ENCODE results near the gene EIF4B. TPM values are rescaled to one million over a fixed set of nuclear protein-coding genes. Genes with fewer than 3 reads are reported as not detected.
A peak's percentile ranks its signal among the peaks of the same experiment; 100 is the strongest.
"Not testable (repeated sequence)": the region's sequence is repeated elsewhere in the genome, so short reads cannot be mapped to it uniquely, and the experiment has no call there.

The EIF4B gene
- total RNA-seq, 2 experiments from 2014 or later: 686 to 718 TPM

GRCh38 chr12:52976574-52977071, 29.6 kb upstream of the EIF4B start:
- H3K36me3 Mint-ChIP-seq: no peaks in the 10 kb centered on the region
- ChIA-PET POLR2A (no interaction called here), CTCF (interaction anchor here (12.6 kb wide), 1 partner anchor 93 kb away, joined by 557 read pairs; no protein-coding TSS in a partner anchor)
- DNase-seq: no peak
- no peak overlapping the region for H3K4me3 Mint-ChIP-seq
- no peaks in the 10 kb centered on the region for H3K9me3 Mint-ChIP-seq
- peaks cover 33% of the 10 kb centered on the region for H3K27me3 Mint-ChIP-seq
- intact Hi-C loops (cut with micrococcal nuclease): no loop called here
- H3K27ac Mint-ChIP-seq: no peak overlapping the region
- H3K4me1 Mint-ChIP-seq (ENCODE audit: low read depth): no peaks in the 10 kb centered on the region

GRCh38 chr12:52977170-52977569, 29.1 kb upstream of the EIF4B start:
- intact Hi-C loops (cut with micrococcal nuclease): no loop called here

DNA sequence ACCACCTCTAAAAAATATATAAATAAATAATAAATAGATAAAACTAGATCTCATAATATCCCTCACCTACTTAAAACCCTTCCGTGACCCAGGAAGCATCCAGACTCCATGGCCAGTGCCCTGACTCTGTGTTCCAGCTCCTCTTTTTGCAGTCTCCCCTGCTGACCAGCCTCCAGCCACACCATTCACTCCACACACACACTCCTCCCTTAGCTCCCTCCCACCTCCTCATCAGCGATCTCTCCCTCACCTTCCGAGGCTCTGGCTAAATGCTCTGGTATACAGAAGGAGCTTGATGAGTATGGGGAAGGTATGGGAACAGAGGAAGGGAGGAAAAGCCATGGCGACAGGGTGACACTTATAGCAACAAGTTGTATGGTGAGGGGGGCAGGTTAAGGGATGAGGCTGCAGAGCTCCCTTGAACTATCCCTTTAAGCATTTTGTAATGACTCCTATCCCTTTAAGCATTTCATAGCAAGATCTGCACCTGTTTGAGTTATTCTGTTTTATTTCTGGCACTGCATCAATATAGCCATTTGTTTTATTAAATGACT, 26.1 kb upstream of the EIF4B start:
- no peak for DNase-seq
- Mint-ChIP-seq H3K36me3 (no peaks in the 10 kb centered on the region), H3K27ac (no peak overlapping the region), H3K27me3 (peaks cover 34% of the 10 kb centered on the region), H3K9me3 (no peaks in the 10 kb centered on the region), H3K4me3 (no peak overlapping the region), H3K4me1 (ENCODE audit: low read depth) (no peaks in the 10 kb centered on the region)
- ChIA-PET CTCF (interaction anchor here (0.7 to 12.6 kb wide), 34 partner anchors 8 to 669 kb away, joined by 3 to 557 read pairs (median 5); partner anchors contain the start of gene EIF4B), POLR2A (no interaction called here)
- intact Hi-C loops (cut with micrococcal nuclease): loop anchor here (5.0 to 10.0 kb wide), 3 partner anchors 398 to 828 kb away; no protein-coding TSS in a partner anchor

More at GRCh38 chr12:52977170-52977569, 29.1 kb upstream of the EIF4B start:
- peaks cover 33% of the 10 kb centered on the region for H3K27me3 Mint-ChIP-seq
- H3K4me3 Mint-ChIP-seq: no peak overlapping the region
- POLR2A ChIA-PET: interaction anchor here (0.6 kb wide), 1 partner anchor 28 kb away, joined by 3 read pairs; no protein-coding TSS in a partner anchor
- no peak for DNase-seq
- H3K36me3 Mint-ChIP-seq: no peaks in the 10 kb centered on the region
- H3K9me3 Mint-ChIP-seq: no peaks in the 10 kb centered on the region
- no peaks in the 10 kb centered on the region for H3K4me1 Mint-ChIP-seq (ENCODE audit: low read depth)
- H3K27ac Mint-ChIP-seq: no peak overlapping the region
- CTCF ChIA-PET: interaction anchor here (1.3 to 12.6 kb wide), 2 partner anchors 94 to 106 kb away, joined by 3 to 557 read pairs; no protein-coding TSS in a partner anchor

GRCh38 chr12:52980650-52981423, 25.4 kb upstream of the EIF4B start:
- H3K9me3 Mint-ChIP-seq: no peaks in the 10 kb centered on the region
- H3K4me1 Mint-ChIP-seq (ENCODE audit: low read depth): no peaks in the 10 kb centered on the region
- ChIA-PET POLR2A (no interaction called here), CTCF (interaction anchor here (0.6 to 12.6 kb wide), 39 partner anchors 10 to 826 kb away, joined by 3 to 557 read pairs (median 4); partner anchors contain the start of gene EIF4B)
- intact Hi-C loops (cut with micrococcal nuclease): loop anchor here (1.0 to 10.0 kb wide), 4 partner anchors 96 to 829 kb away; no protein-coding TSS in a partner anchor
- H3K4me3 Mint-ChIP-seq: no peak overlapping the region
- DNase-seq: peak; percentile 89
- H3K36me3 Mint-ChIP-seq: no peaks in the 10 kb centered on the region
- peak overlapping the region; percentile 9 for H3K27ac Mint-ChIP-seq
- peaks cover 34% of the 10 kb centered on the region for H3K27me3 Mint-ChIP-seq

- no peak for DNase-seq
- Mint-ChIP-seq H3K36me3 (no peaks in the 10 kb centered on the region), H3K27me3 (peaks cover 16% of the 10 kb centered on the region), H3K9me3 (no peaks in the 10 kb centered on the region), H3K4me3 (no peak overlapping the region), H3K4me1 (ENCODE audit: low read depth) (no peaks in the 10 kb centered on the region), H3K27ac (no peak overlapping the region)
- POLR2A ChIA-PET: no interaction called here
- CTCF ChIA-PET: interaction anchor here (1.3 to 12.6 kb wide), 2 partner anchors 100 to 114 kb away, joined by 3 to 557 read pairs; no protein-coding TSS in a partner anchor
- intact Hi-C loops (cut with micrococcal nuclease): loop anchor here (5.0 to 10.0 kb wide), 3 partner anchors 402 to 832 kb away; no protein-coding TSS in a partner anchor
These were observed 22.1 kb upstream of the EIF4B start for GRCh38 chr12:52984136-52984535.

DNA sequence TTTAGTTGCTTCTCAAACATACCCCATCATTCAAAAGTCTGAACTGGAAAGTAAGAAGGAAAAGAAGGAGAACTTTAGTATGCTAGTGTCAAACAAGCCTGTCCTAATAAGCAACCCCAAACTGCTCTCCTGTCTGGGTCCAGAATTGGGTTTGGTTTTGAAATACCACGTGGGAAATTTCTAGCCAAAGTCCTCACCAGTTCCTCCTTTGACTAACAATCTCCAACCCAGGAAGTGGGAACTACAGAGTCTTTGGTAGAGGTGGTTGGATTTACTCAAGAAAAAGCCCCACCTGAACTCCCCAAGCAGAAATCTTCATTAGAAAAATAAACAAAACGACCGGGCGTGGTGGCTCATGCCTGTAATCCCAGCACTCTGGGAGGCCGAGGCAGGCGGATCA, 17.4 kb upstream of the EIF4B start:
- CTCF ChIA-PET: interaction anchor here (12.6 kb wide), 1 partner anchor 105 kb away, joined by 557 read pairs; no protein-coding TSS in a partner anchor
- DNase-seq: no peak
- no peak overlapping the region for H3K4me3 Mint-ChIP-seq
- intact Hi-C loops (cut with micrococcal nuclease): loop anchor here (10.0 kb wide), 1 partner anchor 614 kb away; no protein-coding TSS in a partner anchor
- POLR2A ChIA-PET: no interaction called here
- H3K27ac Mint-ChIP-seq: no peak overlapping the region
- H3K27me3 Mint-ChIP-seq: no peaks in the 10 kb centered on the region
- no peaks in the 10 kb centered on the region for H3K9me3 Mint-ChIP-seq
- no peaks in the 10 kb centered on the region for H3K36me3 Mint-ChIP-seq
- no peaks in the 10 kb centered on the region for H3K4me1 Mint-ChIP-seq (ENCODE audit: low read depth)

GRCh38 chr12:52990206-52990605, 16.1 kb upstream of the EIF4B start:
- H3K4me3 Mint-ChIP-seq: no peak overlapping the region
- CTCF ChIA-PET: interaction anchor here (3.0 kb wide), 1 partner anchor 10 kb away, joined by 15 read pairs; no protein-coding TSS in a partner anchor
- no peak overlapping the region for H3K27ac Mint-ChIP-seq
- no peak for DNase-seq
- intact Hi-C loops (cut with micrococcal nuclease): no loop called here
- no peaks in the 10 kb centered on the region for H3K9me3 Mint-ChIP-seq
- POLR2A ChIA-PET: no interaction called here
- H3K4me1 Mint-ChIP-seq (ENCODE audit: low read depth): no peaks in the 10 kb centered on the region
- H3K27me3 Mint-ChIP-seq: no peaks in the 10 kb centered on the region
- H3K36me3 Mint-ChIP-seq: no peaks in the 10 kb centered on the region

DNA sequence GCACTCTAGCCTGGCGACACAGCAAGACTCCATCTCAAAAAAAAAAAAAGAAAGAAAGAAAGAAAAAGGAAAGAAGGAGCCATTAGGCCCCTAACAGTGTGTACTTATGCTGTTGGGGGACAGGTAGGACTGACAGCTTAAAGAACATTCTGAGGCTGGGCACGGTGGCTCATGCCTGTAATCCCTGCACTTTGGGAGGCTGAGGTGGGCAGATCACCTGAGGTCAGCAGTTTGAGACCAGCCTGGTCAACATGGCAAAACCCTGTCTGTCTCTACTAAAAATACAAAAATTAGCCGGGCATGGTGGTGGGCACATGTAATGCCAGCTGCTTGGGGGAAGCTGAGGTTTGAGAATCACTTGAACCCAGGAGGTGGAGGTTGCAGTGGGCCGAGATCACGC, 14.0 kb upstream of the EIF4B start:
- DNase-seq; intact Hi-C loops (cut with micrococcal nuclease); H3K27ac Mint-ChIP-seq; H3K4me1 Mint-ChIP-seq (ENCODE audit: low read depth); POLR2A ChIA-PET; H3K4me3 Mint-ChIP-seq; H3K36me3 Mint-ChIP-seq; H3K9me3 Mint-ChIP-seq; H3K27me3 Mint-ChIP-seq: not testable (repeated sequence)
- CTCF ChIA-PET: interaction anchor here (0.7 to 3.2 kb wide), 4 partner anchors 12 to 112 kb away, joined by 3 to 15 read pairs (median 10); no protein-coding TSS in a partner anchor

DNA sequence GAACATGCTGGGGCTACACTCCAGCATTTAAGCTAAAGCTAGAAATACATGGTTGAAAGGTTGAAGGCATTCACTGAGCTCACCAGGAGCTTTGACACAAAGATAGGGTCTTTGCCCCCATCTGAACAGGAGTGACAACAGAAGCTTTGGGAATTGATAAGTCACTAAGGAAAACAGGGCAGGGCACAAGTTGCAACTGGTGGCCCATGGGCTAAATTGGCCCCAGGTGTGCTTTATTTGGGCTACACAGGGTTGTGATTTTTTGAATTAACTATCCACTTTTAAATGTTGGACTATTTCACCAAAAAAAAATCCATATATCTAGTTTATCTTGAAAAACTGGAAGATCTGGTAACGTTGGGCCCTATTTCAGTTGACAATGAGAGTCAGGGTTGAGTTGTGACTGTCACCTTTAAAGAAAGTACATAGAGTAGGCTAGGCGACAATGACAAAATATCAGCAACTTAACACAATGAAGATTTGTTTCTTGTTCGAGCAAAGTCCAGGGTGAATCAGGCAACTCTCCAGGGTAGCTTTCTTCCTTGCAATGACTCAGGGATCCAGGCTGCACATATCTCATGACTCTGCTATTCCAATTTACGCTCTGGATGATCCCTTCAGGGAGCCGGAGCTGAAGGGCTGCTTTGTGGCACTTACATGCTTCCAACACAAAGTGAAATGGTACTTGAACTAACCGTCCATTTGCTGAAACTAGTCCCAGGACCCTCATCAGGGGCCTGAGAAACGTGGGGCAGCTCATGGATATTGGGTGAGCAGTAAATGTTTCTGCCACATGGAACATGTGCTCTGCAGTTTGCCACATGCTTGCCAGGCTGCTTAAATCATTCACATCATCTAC, 13.3 kb upstream of the EIF4B start:
- H3K9me3 Mint-ChIP-seq: no peaks in the 10 kb centered on the region
- no peak for DNase-seq
- POLR2A ChIA-PET: no interaction called here
- no peak overlapping the region for H3K27ac Mint-ChIP-seq
- H3K27me3 Mint-ChIP-seq: no peaks in the 10 kb centered on the region
- intact Hi-C loops (cut with micrococcal nuclease): no loop called here
- no peaks in the 10 kb centered on the region for H3K36me3 Mint-ChIP-seq
- CTCF ChIA-PET: interaction anchor here (1.7 to 3.2 kb wide), 3 partner anchors 13 to 113 kb away, joined by 6 to 15 read pairs (median 14); no protein-coding TSS in a partner anchor
- no peak overlapping the region for H3K4me3 Mint-ChIP-seq
- no peaks in the 10 kb centered on the region for H3K4me1 Mint-ChIP-seq (ENCODE audit: low read depth)

DNA sequence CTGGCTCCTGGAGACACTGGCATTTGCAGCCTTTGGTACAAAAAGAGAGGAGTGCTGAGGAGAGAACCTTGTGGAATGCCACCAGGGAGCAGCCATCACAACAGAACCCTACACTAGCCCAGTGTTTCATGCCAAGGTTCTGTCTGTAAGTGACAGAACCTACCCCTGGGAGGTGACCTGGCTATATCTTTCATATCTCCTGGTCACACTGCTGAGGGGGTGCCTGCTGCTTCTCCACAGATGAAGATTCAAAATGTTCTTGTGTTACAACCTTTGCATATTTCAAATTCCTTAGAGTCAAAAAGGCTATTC, 12.7 kb upstream of the EIF4B start:
- Mint-ChIP-seq H3K4me1 (ENCODE audit: low read depth) (no peaks in the 10 kb centered on the region), H3K4me3 (no peak overlapping the region), H3K9me3 (no peaks in the 10 kb centered on the region), H3K36me3 (no peaks in the 10 kb centered on the region), H3K27me3 (no peaks in the 10 kb centered on the region), H3K27ac (no peak overlapping the region)
- DNase-seq: no peak
- intact Hi-C loops (cut with micrococcal nuclease): no loop called here
- ChIA-PET POLR2A (no interaction called here), CTCF (interaction anchor here (3.2 kb wide), 1 partner anchor 109 kb away, joined by 14 read pairs; no protein-coding TSS in a partner anchor)

- intact Hi-C loops (cut with micrococcal nuclease): no loop called here
- CTCF ChIA-PET: interaction anchor here (2.3 kb wide), 1 partner anchor 23 kb away, joined by 9 read pairs; no protein-coding TSS in a partner anchor
- peaks cover 23% of the 10 kb centered on the region for H3K36me3 Mint-ChIP-seq
- peaks cover 6% of the 10 kb centered on the region for H3K27me3 Mint-ChIP-seq
- peaks cover 30% of the 10 kb centered on the region for H3K4me1 Mint-ChIP-seq (ENCODE audit: low read depth)
- DNase-seq: no peak
- no peaks in the 10 kb centered on the region for H3K9me3 Mint-ChIP-seq
- POLR2A ChIA-PET: no interaction called here
- H3K4me3 Mint-ChIP-seq: no peak overlapping the region
- no peak overlapping the region for H3K27ac Mint-ChIP-seq
These were observed 2.1 kb upstream of the EIF4B start for GRCh38 chr12:53004178-53004577.

Measured in activated CD4-positive, alpha-beta memory T cell treated with anti-CD3 and anti-CD28 coated beads for 36 hours (primary cell).